Umbilical cord (tissue), 2 donors: ENCODE measurements around the gene CTNNA1. TPM values are rescaled to one million over a fixed set of nuclear protein-coding genes. Genes with fewer than 3 reads are reported as not detected.

Source experiments
- DNase-seq: peaks from one replicate; pipeline ENCODE4 v3.0.0-alpha.2; 2015; ENCODE audit warnings: low spot score
- total RNA-seq: library from RNA; depleted of rRNA; stranded (reverse); fragments of >200 nt; gene quantifications from one replicate; pipeline ENCODE4 v1.2.3, GENCODE V29; 2014; ENCODE audit warnings: low replicate concordance; ENCODE audit not compliant: insufficient read depth

The CTNNA1 gene
- total RNA-seq, 1 donor from 2014 or later, result 293 TPM

GRCh38 chr5:138850865-138851435, 97.7 kb downstream of the CTNNA1 start:
- no peak for DNase-seq

- DNase-seq, result no peak
These were observed 99.9 kb downstream of the CTNNA1 start for GRCh38 chr5:138853132-138853531.

GRCh38 chr5:138867011-138867410, 113.8 kb downstream of the CTNNA1 start:
- DNase-seq, result no peak

GRCh38 chr5:138869038-138869437, 115.8 kb downstream of the CTNNA1 start:
- no peak for DNase-seq

- DNase-seq, result no peak
These were observed 116.7 kb downstream of the CTNNA1 start for GRCh38 chr5:138869763-138870500.

- DNase-seq, result no peak
These were observed 117.4 kb downstream of the CTNNA1 start for GRCh38 chr5:138870611-138871010.

- DNase-seq, result no peak
These were observed 119.7 kb downstream of the CTNNA1 start for GRCh38 chr5:138872841-138873465.

GRCh38 chr5:138873466-138874221, 120.4 kb downstream of the CTNNA1 start:
- peak; percentile 18 for DNase-seq

- no peak for DNase-seq
These were observed 121.0 kb downstream of the CTNNA1 start for GRCh38 chr5:138874241-138874640.

- DNase-seq, result peak; percentile 77
These were observed 121.7 kb downstream of the CTNNA1 start, which contains the start of gene LRRTM2 for GRCh38 chr5:138874771-138875551. Gene LRRTM2 (minus strand): TSS chr5:138875335. CDS start chr5:138874911, 424 bp downstream.

GRCh38 chr5:138875552-138875875, 122.3 kb downstream of the CTNNA1 start:
- no peak for DNase-seq

GRCh38 chr5:138875946-138876345, 122.7 kb downstream of the CTNNA1 start:
- no peak for DNase-seq

GRCh38 chr5:138876811-138877210, 123.6 kb downstream of the CTNNA1 start:
- no peak for DNase-seq

GRCh38 chr5:138878437-138879235, 125.4 kb downstream of the CTNNA1 start:
- DNase-seq, result no peak

GRCh38 chr5:138883211-138883610, 130.0 kb downstream of the CTNNA1 start:
- DNase-seq, result no peak

- DNase-seq, result no peak
These were observed 130.9 kb downstream of the CTNNA1 start for GRCh38 chr5:138884094-138884493.

- no peak for DNase-seq
These were observed 131.3 kb downstream of the CTNNA1 start for GRCh38 chr5:138884554-138884953.

- no peak for DNase-seq
These were observed 136.8 kb downstream of the CTNNA1 start for GRCh38 chr5:138889994-138890393.

- no peak for DNase-seq
These were observed 137.4 kb downstream of the CTNNA1 start for GRCh38 chr5:138890644-138891043.

- DNase-seq, result no peak
These were observed 142.7 kb downstream of the CTNNA1 start for GRCh38 chr5:138895918-138896317.

GRCh38 chr5:138898299-138898698, 145.1 kb downstream of the CTNNA1 start:
- DNase-seq, result no peak
